Measurements from ENCODE around the gene RETN.
A peak's percentile ranks its signal among the peaks of the same experiment; 100 is the strongest.

RETN gene

GRCh38 chr19:7670150-7670783 lies 1.4 kb downstream of the RETN start:
- TF ChIP-seq FOXP2 (optimal IDR thresholded peaks at IDR 0.05; ENCODE audit: borderline replicate concordance, extremely low read depth, extremely low read length, insufficient read depth), result peak; percentile 16
- no peak for TF ChIP-seq TAF1 (IDR thresholded peaks at IDR 0.05; ENCODE audit: borderline replicate concordance, insufficient read depth, low read length)

DNA sequence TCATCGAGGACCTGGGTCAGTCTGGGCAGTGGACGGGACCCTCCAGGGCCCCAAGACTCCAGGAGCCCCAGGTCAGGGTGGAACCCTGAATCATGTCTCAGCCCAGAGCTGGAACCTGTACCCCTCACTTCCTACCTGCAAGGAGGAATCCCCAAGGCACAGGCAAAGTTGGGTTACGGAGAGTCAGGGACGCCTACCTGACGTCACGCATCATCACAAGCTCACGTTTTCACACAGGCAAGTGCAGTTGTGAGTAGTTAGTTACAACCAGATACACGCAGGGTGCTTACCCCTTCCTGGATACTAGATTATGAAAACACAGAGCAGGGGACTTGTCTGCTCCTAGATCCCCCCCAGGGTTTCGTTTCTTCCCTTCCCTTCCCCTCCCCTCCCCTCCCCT lies 1.9 kb downstream of the RETN start:
- no peak for TF ChIP-seq FOXP2 (optimal IDR thresholded peaks at IDR 0.05; ENCODE audit: borderline replicate concordance, extremely low read depth, extremely low read length, insufficient read depth)
- TF ChIP-seq TAF1 (IDR thresholded peaks at IDR 0.05; ENCODE audit: borderline replicate concordance, insufficient read depth, low read length), result no peak
- no peak for TF ChIP-seq SIN3A (IDR thresholded peaks at IDR 0.05; ENCODE audit: borderline replicate concordance, insufficient read depth, low read length)
- TF ChIP-seq REST (IDR thresholded peaks at IDR 0.05; ENCODE audit: insufficient read depth in 1 of 2, low read depth in 2 of 2, low read length in 2 of 2), result no peak
- TF ChIP-seq POLR2AphosphoS5 (IDR thresholded peaks at IDR 0.05; ENCODE audit: low read depth, low read length), result no peak

DNA sequence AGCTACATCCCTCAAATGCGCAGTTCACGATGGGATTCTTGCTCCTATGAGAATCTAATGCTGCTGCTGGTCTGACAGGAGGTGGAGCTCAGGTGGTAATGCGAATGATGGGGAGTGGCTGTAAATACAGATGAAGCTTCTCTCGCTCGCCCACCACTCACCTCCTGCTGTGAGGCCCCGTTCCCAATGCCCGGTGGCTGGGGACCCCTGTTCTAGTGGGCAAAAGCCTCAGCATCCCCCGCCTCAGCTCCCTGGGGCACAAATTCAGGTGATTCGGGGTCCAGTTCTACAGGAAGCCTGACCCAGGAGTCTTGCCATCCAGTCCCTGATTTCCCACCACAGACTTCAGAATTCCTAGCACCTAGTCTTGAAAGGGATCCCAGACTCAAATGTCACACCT lies 3.7 kb downstream of the RETN start:
- no peak for TF ChIP-seq REST (IDR thresholded peaks at IDR 0.05; ENCODE audit: insufficient read depth in 1 of 2, low read depth in 2 of 2, low read length in 2 of 2)
- no peak for TF ChIP-seq FOXP2 (optimal IDR thresholded peaks at IDR 0.05; ENCODE audit: borderline replicate concordance, extremely low read depth, extremely low read length, insufficient read depth)
- no peak for TF ChIP-seq POLR2AphosphoS5 (IDR thresholded peaks at IDR 0.05; ENCODE audit: low read depth, low read length)
- TF ChIP-seq SIN3A (IDR thresholded peaks at IDR 0.05; ENCODE audit: borderline replicate concordance, insufficient read depth, low read length), result no peak
- TF ChIP-seq TAF1 (IDR thresholded peaks at IDR 0.05; ENCODE audit: borderline replicate concordance, insufficient read depth, low read length), result no peak

DNA sequence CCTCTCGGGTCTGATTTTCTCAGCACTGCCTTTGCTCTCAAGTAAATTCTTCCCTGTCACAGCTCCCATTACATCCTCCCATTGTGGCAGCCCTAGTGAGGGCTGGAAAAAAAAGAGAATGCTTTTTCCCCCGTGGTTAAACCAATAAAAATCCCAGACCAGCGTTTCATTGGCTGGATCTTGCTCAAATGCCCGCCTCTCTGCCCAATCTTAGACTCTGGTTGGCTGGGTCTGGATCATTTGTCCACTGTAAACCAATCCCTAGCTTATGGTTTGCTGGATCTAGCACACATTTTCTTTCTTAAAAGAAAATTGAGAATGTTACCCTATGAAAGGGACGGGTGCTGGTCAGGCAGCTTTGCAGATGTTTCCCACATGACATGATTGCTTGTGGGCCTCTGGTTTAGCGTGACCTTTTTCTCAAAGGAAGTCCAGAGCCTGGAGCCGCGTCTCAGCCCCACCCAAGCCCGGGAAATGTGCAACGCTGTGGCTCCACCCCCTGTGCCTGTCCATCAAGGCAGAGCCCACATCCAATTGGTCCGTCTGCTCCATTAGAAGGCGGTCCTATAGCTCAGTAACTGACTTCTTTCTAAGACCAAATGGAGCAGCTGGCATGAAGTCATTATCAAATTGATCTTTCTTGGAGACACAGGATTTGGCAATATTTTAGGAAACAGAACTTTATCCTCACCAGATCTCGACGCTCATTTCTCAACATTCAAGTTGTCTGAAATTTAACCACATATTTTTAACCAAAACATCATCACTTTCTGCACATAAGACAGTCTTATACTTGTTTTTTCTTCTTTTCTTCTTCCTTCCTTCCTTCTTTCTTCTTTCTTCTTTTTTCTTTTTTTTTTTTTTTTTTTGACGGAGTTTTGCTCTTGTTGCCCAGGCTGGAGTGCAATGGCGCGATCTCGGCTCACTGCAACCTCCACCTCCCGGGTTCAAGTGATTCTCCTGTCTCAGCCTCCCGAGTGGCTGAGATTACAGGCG lies 5.5 kb downstream of the RETN start:
- no peak for TF ChIP-seq POLR2AphosphoS5 (IDR thresholded peaks at IDR 0.05; ENCODE audit: low read depth, low read length)

DNA sequence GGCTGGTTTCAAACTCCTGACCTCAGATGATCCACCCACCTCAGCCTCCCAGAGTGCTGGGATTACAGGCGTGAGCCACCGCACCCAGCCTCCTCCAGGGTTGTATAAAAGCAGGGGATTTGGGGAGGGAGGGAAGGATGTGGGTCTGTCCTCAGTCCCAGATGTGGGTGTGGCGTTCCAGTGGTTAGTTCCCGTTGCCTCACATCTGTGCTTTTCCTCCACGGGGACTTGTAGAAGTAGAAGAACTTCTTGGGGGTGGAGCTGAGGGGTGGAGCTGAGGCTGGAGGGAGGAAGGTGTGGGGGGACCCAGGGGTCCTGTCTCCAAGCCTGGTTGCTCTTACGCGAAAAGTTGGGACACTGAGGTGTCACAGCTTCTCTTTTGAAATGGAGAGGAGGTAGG lies 7.5 kb downstream of the RETN start:
- TF ChIP-seq SIN3A (IDR thresholded peaks at IDR 0.05; ENCODE audit: borderline replicate concordance, insufficient read depth, low read length), result no peak
- TF ChIP-seq FOXP2 (optimal IDR thresholded peaks at IDR 0.05; ENCODE audit: borderline replicate concordance, extremely low read depth, extremely low read length, insufficient read depth), result no peak
- no peak for TF ChIP-seq REST (IDR thresholded peaks at IDR 0.05; ENCODE audit: insufficient read depth in 1 of 2, low read depth in 2 of 2, low read length in 2 of 2)
- no peak for TF ChIP-seq POLR2AphosphoS5 (IDR thresholded peaks at IDR 0.05; ENCODE audit: low read depth, low read length)
- TF ChIP-seq TAF1 (IDR thresholded peaks at IDR 0.05; ENCODE audit: borderline replicate concordance, insufficient read depth, low read length), result no peak

GRCh38 chr19:7676854-7677253 lies 8.0 kb downstream of the RETN start, which contains the start of gene MCEMP1:
MCEMP1 (plus strand) TSS chr19:7677090; CDS start chr19:7677121, 31 bp downstream.
- TF ChIP-seq TAF1 (IDR thresholded peaks at IDR 0.05; ENCODE audit: borderline replicate concordance, insufficient read depth, low read length) (no peak), FOXP2 (optimal IDR thresholded peaks at IDR 0.05; ENCODE audit: borderline replicate concordance, extremely low read depth, extremely low read length, insufficient read depth) (no peak), SIN3A (IDR thresholded peaks at IDR 0.05; ENCODE audit: borderline replicate concordance, insufficient read depth, low read length) (no peak), REST (IDR thresholded peaks at IDR 0.05; ENCODE audit: insufficient read depth in 1 of 2, low read depth in 2 of 2, low read length in 2 of 2) (no peak), POLR2AphosphoS5 (IDR thresholded peaks at IDR 0.05; ENCODE audit: low read depth, low read length) (no peak)
